Urothelium cell line (cell line): ENCODE data around the gene TLE7.

Experiments used
- DNase-seq: peaks from one replicate; pipeline ENCODE4 v3.0.0; 2011; ENCODE audit warnings: low spot score, mixed read lengths
- FAIRE-seq: peaks from 2 replicates; lab custom pipeline; 2011; peaks lifted over from hg19 to GRCh38; lab: Jason Lieb, UNC

The TLE7 gene

GRCh38 chr16:71442051-71442440 lies at the start of gene TLE7:
Gene TLE7, minus strand, starts transcription at chr16:71442054. Its CDS starts 8,730 bp downstream, at chr16:71433324.
- FAIRE-seq (no peak), DNase-seq (no peak)

DNA sequence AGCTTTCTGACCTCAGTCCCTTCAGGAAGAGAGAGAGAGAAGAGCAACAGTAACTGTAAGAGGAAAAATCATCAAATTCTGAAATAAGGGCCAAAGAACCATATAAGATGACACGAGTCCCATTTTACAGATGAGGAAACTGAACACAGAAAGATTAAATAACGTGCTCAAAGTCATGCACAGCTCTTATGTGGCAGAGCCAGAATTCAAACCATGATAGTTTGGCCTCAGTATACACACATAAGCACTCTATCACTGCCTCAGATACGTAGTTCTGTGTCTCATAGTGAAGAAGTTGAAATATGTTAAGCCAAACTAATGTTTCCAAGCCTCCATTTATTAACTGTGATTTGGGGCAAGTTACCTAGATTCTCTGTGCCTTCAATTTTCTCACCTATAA lies 49.2 kb upstream of the TLE7 start:
- no peak for DNase-seq
- FAIRE-seq, result no peak

DNA sequence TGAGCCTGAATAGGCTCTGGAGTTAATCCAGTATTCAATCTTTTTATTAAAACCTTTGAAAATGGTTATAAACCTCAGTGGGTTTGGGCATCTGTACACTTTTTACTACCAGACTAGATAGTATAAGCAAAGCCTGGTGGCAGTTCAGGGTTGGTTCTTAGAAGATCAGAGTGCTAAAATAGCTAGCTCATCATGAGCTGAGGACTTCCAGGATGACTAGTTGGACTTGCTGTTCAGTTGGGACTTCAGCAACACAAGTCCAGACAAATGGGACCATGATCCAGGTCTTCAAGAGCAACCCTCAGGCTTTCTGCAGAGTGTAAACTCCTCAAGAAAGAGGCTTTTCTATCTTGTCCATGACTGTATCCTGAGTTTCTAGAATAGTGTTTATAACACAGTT lies 48.5 kb upstream of the TLE7 start:
- DNase-seq (no peak), FAIRE-seq (no peak)

DNA sequence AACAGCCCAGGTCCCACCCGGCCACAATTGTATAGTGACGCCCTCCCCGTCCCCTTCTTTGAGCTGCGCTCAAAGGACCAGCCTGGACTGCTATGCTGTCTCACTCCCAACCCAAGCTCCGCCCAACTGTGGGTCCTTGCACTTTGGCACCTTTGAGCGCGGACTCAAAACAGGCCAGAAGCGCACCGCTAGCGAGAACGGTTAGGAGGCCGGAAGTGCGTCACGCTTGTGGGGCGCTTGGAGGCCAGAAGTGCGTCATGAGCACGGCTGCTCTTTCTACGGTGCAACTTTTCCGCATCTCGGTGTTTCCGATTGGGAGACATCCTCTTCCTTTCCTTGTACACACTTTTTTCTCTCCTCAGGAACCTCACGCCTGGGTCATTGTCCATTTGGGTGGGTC lies 47.3 kb upstream of the TLE7 start, which contains the start of gene ZNF19:
Gene ZNF19 (minus strand): TSS at position 203 of the 400 bp plus-strand sequence. CDS start 7,210 bp downstream, outside the sequence.
- FAIRE-seq (no peak), DNase-seq (no peak)

GRCh38 chr16:71484006-71484893 lies 42.4 kb upstream of the TLE7 start:
- DNase-seq (peak; percentile 88), FAIRE-seq (no peak)

GRCh38 chr16:71482569-71482968 lies 40.7 kb upstream of the TLE7 start:
- no peak for FAIRE-seq
- DNase-seq, result no peak

GRCh38 chr16:71480956-71481355 lies 39.1 kb upstream of the TLE7 start:
- FAIRE-seq (no peak), DNase-seq (no peak)

DNA sequence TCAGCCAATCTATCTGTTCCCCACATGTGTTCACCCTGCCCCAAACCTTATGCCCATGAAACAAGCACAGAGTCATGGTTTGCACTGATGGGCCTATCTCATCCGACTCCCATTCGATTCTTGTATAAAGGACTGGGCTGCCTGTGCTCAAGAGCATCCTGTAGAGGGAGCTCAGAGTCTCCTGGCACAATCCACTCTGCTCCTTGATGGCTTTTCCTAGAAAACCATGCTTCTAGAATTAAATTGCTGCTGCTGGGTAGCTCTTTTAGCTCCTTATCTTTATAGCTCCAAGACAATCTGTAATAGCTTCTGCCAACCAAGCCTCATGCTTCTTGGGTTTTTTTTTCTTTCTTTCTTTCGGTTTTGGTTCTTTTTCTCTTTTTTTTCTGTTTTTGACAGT lies 37.6 kb upstream of the TLE7 start:
- DNase-seq (no peak), FAIRE-seq (no peak)

- FAIRE-seq, result no peak
- DNase-seq, result no peak
Observed at GRCh38 chr16:71476457-71477124, 34.7 kb upstream of the TLE7 start.

- FAIRE-seq, result peak; percentile 20
- peak; percentile 71 for DNase-seq
Observed at GRCh38 chr16:71474864-71475263, 33.0 kb upstream of the TLE7 start.

- DNase-seq (peak; percentile 40), FAIRE-seq (peak; percentile 9)
Observed at GRCh38 chr16:71473891-71474290, 32.0 kb upstream of the TLE7 start.

GRCh38 chr16:71472931-71473330 lies 31.1 kb upstream of the TLE7 start:
- no peak for FAIRE-seq

GRCh38 chr16:71472051-71472450 lies 30.2 kb upstream of the TLE7 start:
- FAIRE-seq (no peak), DNase-seq (no peak)

More at GRCh38 chr16:71472931-71473330, 31.1 kb upstream of the TLE7 start:
- DNase-seq, result no peak

DNA sequence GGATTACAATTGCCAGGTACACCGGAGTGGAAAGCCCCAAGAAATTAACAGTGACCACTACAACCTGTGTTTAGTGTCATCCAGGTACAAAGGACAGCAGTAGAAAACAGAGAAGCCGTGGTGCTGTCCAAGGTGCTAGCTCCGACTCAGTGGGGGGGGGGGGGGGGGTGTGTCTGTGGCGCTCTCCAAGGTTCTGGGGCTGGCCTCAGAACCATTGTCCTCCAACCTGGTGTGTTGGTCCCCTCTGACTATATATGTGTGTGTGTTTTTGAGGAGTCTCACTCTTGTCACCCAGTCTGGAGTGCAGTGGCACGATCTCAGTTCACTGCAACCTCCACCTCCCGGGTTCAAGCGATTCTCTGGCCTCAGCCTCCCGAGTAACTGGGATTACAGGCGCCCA lies 26.0 kb upstream of the TLE7 start:
- peak; percentile 74 for DNase-seq
- FAIRE-seq, result no peak

GRCh38 chr16:71464231-71464630 lies 22.4 kb upstream of the TLE7 start:
- DNase-seq, result no peak
- no peak for FAIRE-seq

DNA sequence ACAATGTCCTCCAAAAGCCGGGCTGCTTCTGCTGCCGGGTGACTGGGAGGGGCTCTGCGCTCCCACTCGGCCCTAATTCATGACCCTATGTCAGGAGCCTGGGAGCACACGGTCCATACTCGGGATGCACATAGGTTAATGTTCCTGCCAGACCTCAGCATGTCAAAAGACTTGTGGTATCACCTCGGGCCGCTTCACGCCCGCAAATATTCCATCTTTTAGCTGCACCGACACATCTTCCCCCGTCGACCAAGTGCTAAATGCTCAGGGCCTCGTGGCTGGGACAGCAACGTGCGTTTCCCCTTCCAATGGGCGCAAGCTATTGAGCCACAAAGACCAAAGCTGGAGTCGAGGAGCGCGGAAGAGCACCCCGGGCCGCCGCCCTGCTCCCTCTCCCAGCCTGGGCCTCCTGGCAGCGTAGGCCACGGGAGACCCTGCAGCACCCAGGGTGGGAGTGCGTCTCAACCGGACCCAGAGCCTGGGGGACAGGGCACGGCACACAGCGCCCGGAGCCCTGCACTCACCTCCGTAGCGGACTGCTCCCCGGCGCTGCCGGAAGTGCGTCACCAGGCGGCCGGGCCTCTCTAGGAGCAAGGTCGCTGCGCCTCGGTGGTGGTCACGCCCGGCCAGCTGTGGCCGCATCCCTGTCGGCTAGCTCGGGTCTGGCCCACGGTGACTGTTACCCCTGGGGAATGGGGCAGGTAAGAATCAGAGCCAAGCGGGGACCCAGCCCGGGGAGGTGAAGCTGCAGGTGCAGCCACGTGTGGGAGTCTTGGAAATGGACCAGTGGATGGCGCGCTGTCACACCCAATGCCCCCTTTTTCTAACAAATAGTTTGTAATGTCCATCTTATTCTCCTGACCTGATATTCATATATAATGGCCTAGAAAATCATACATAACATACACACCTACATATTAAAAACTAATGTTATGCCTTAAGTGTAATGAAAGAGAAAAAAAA lies 20.1 kb upstream of the TLE7 start, which contains the start of gene ZNF23:
Gene ZNF23 (minus strand): TSS at position 562 of the 963 bp plus-strand sequence. CDS start 5,451 bp downstream, outside the sequence.
- peak; percentile 68 for FAIRE-seq

GRCh38 chr16:71460941-71461340 lies 19.1 kb upstream of the TLE7 start:
- DNase-seq (no peak), FAIRE-seq (no peak)

More for the DNA sequence above, 20.1 kb upstream of the TLE7 start, which contains the start of gene ZNF23:
- DNase-seq, result peak; percentile 94

DNA sequence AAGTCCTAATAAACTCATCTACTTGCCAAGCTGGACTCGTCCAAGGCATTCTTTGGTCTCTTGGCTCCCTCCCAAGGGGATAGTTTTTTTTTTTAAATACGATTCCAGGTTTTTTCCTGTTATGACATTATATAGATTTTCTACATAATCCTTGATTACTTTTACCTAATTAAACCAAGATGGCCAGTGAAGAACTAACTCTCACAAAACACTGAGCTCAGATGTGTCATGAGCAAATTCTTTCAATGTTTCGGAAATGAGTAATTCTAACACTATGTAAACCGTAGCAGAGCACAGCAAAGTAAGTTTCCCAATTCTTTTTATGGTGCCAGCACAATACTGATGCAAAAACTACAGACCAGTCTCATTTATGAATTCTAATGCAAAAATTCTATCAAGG lies 18.4 kb upstream of the TLE7 start:
- DNase-seq (peak; percentile 36), FAIRE-seq (no peak)

GRCh38 chr16:71459510-71459909 lies 17.7 kb upstream of the TLE7 start:
- DNase-seq (no peak), FAIRE-seq (no peak)

DNA sequence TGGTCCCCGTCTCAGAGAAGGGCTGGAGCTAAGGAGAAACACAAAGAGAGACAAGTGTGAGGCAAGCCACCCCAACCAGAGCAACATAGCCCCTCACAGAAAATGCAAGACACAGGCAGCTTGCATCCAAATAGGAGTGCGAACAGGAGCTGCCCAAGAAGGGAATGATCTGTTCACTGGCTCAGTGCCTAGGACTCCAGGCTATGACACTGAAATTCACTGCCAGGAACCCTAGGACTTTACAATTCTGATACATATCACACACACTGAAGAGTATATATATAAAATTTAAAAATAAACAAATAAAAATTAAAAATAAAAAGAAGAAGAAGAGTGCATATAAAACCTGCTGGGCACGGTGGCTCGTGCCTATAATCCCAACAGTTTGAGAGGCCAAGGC lies 14.9 kb upstream of the TLE7 start:
- DNase-seq, result no peak
- no peak for FAIRE-seq

- no peak for FAIRE-seq
- DNase-seq, result no peak
Observed at GRCh38 chr16:71453036-71453435, 11.2 kb upstream of the TLE7 start.
